Large intestine (tissue), 3 donors: ENCODE results near the gene POTEM. TPM values are rescaled to one million over a fixed set of nuclear protein-coding genes. Genes with fewer than 3 reads are reported as not detected.
"Not testable (repeated sequence)": the region's sequence is repeated elsewhere in the genome, so short reads cannot be mapped to it uniquely, and the experiment has no call there.

Experiments
- DNase-seq, 2 donors: peaks; one replicate each; pipeline versions ENCODE4 v3.0.0 to v3.0.0-alpha.2; 2013
- H3K27ac ChIP-seq: one replicate; pipeline ENCODE4 v1.5.1; 2013; ENCODE audit warnings: low read length
- H3K27me3 ChIP-seq: 2 replicates; pipeline ENCODE4 v1.6.1; 2013; ENCODE audit warnings: low read length; ENCODE audit not compliant: control insufficient read depth, insufficient read depth
- H3K36me3 ChIP-seq: 2 replicates; pipeline ENCODE4 v1.6.1; 2013; ENCODE audit warnings: low read length; ENCODE audit not compliant: control insufficient read depth, insufficient read depth
- H3K4me1 ChIP-seq: one replicate; pipeline ENCODE4 v1.6.1; 2013; ENCODE audit warnings: low read length; ENCODE audit not compliant: control insufficient read depth, insufficient read depth
- H3K4me3 ChIP-seq: one replicate; pipeline ENCODE4 v1.5.1; 2013; ENCODE audit warnings: low read length
- H3K9me3 ChIP-seq: one replicate; pipeline ENCODE4 v1.6.1; 2013; ENCODE audit warnings: mild to moderate bottlenecking, low read depth, low read length, moderate library complexity; ENCODE audit not compliant: control insufficient read depth
- WGBS: methylation state at CpG from one replicate; pipeline ENCODE4 v1.1.5; 2013; ENCODE audit warnings: low lambda C conversion rate; ENCODE audit not compliant: insufficient coverage; 5-methylcytosine and 5-hydroxymethylcytosine counted together
- polyA plus RNA-seq: library from polyadenylated mRNA; unstranded; fragments of 120-200 nt; gene quantifications from one replicate; pipeline ENCODE4 v1.2.1, GENCODE V29; 2013

The POTEM gene
- polyA plus RNA-seq, 1 donor = not detected

DNA sequence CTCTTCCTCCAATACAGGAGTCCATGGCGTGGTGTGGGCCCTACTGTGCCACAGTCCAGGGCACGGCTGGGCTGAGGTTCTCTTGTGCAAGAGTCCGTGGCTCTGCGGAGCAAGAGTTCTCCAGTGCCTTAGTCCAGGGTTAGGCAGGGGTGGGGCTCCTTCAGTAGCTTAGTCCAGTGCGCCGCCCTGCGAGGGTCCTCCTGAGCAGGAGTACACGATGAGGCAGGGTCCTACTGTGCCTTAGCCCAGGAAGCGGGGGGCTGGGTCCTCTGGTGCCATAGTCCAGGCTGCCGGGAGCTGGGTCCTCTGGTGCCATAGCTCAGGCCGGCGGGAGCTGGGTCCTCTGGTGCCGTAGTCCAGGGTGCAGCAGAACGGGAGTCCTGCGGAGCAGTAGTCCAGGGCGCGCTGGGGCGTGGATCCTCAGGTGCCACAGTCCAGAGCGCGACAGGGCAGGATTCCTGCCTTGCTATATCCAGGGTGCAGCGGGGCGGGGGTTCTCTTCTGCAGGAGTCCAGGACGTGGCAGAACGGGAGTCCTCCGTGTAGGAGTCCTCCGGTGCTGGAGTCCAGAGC, 69.7 kb downstream of the POTEM start:
- H3K4me3 ChIP-seq, H3K4me1 ChIP-seq, H3K36me3 ChIP-seq, H3K27ac ChIP-seq, H3K9me3 ChIP-seq, DNase-seq, H3K27me3 ChIP-seq: not testable (repeated sequence)
- no CpG with 5 or more reads among the region's 26 CpGs for WGBS

DNA sequence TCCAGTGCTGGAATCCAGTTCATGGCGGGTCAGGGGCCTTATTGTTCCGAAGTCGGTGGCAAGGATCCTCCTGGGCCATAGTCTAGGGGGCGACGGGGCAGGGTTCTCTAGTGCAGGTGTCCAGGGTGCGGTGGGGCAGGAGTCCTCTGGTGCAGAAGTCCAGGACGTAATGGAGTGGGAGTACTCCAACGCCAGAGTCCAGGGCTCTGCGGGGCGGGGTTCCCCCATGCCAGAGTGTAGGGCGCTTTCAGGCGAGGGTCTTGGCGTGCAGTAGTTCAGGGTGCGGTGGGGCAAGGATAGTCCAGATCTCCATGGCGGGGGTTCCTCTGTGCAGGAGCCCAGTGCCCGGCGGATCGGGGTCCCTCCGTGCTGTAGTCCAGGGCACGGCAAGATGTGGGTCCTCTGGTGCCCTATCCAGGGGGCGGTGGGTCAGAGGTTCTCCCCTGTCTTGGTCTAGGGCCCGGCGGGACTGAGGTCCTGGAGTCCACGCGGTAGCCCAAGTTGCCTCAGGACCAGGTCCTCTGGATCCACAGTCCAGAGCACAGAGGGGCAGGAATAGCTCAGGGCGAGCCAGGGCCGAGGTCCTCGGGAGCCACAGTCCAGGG, 70.9 kb downstream of the POTEM start:
- H3K36me3 ChIP-seq, DNase-seq, H3K9me3 ChIP-seq, H3K4me1 ChIP-seq, H3K27me3 ChIP-seq, H3K27ac ChIP-seq, H3K4me3 ChIP-seq: not testable (repeated sequence)
- WGBS = no CpG with 5 or more reads among the region's 28 CpGs

DNA sequence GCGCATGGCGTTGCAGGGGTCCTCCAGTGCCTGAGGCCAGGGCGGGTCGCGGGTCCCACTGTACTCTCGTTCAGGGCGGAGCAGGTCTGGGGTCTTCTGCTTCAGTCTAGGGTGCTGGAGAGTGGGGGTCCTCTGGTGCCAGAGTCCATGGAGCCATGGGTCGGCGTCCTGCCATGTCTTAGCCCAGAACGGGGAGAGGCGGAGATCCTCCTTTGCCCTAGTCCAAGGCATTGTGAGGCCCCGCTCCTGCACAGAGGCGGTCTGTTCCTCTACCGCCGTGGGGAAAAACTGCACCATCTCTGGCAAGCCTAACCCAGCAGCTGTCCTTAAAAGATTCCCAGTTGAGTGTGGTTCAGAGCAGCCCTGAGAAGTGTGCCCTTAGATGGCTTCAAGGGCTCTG, 71.6 kb downstream of the POTEM start:
- H3K36me3 ChIP-seq, H3K27me3 ChIP-seq, H3K4me3 ChIP-seq, DNase-seq, H3K9me3 ChIP-seq, H3K27ac ChIP-seq, H3K4me1 ChIP-seq: not testable (repeated sequence)
- no CpG with 5 or more reads among the region's 15 CpGs for WGBS

DNA sequence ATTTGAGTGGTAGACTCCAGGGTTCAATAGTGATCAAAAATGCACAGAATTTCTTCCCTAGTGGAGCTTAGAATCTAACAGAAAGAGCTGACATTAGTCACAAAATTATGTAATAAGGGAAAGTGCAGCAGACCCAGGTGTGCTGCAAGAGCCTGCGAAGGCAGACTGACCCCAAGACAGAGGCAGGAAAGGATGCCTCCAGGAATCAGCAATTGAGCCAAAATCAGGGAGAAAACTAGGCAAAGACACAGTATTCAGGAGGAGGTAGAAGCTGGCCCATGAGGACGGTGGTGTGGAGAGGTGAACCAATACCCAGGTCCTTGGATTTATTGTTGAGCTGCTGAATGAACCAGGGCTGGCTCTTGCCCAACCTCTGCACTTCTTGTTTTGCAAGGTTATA, 76.2 kb downstream of the POTEM start:
- not testable (repeated sequence) for H3K36me3 ChIP-seq, H3K27me3 ChIP-seq, DNase-seq, H3K4me1 ChIP-seq, H3K27ac ChIP-seq, H3K9me3 ChIP-seq, H3K4me3 ChIP-seq
- no CpG with 5 or more reads among the region's 2 CpGs for WGBS
